GM23248 (cell line): ENCODE data around the gene POLR2I. TPM values are rescaled to one million over a fixed set of nuclear protein-coding genes. Genes with fewer than 3 reads are reported as not detected.

ENCODE experiments used
- DNase-seq: peaks from one replicate; pipeline ENCODE4 v3.0.0-alpha.2; 2015
- H2AFZ ChIP-seq: fragments of 200-600 bp; sonication (generic); 2 replicates; pipeline ENCODE4 v1.6.1; 2016; ENCODE audit warnings: antibody characterized with exemption
- H3F3A ChIP-seq: fragments of 200-600 bp; sonication (generic); 2 replicates; pipeline ENCODE4 v1.6.1; 2016; ENCODE audit warnings: mild to moderate bottlenecking, antibody characterized with exemption, mixed run types; ENCODE audit not compliant: insufficient read depth
- H3K27ac ChIP-seq: fragments of 200-600 bp; sonication (generic); 2 replicates; pipeline ENCODE4 v1.5.1; 2016; ENCODE audit warnings: mild to moderate bottlenecking
- H3K27me3 ChIP-seq: fragments of 200-600 bp; sonication (generic); replicated peaks from 2 replicates; pipeline ENCODE4 v1.6.1; 2016; ENCODE audit warnings: mild to moderate bottlenecking; ENCODE audit not compliant: insufficient read depth
- H3K36me3 ChIP-seq: fragments of 200-600 bp; sonication (generic); 2 replicates; pipeline ENCODE4 v1.6.1; 2016; ENCODE audit warnings: low read depth, mild to moderate bottlenecking
- H3K4me1 ChIP-seq: fragments of 200-600 bp; sonication (generic); 2 replicates; pipeline ENCODE4 v1.6.1; 2016; ENCODE audit warnings: mild to moderate bottlenecking; ENCODE audit not compliant: insufficient read depth
- H3K4me2 ChIP-seq: fragments of 200-600 bp; sonication (generic); one replicate; pipeline ENCODE4 v1.6.1; 2016; ENCODE audit warnings: mild to moderate bottlenecking; ENCODE audit not compliant: unreplicated experiment
- H3K4me3 ChIP-seq: fragments of 200-600 bp; sonication (generic); 2 replicates; pipeline ENCODE4 v1.5.1; 2016; ENCODE audit warnings: mild to moderate bottlenecking
- H3K79me2 ChIP-seq: fragments of 200-600 bp; sonication (generic); 2 replicates; pipeline ENCODE4 v1.6.1; 2016; ENCODE audit warnings: mild to moderate bottlenecking; ENCODE audit not compliant: insufficient read depth
- H3K9ac ChIP-seq: fragments of 200-600 bp; sonication (generic); 2 replicates; pipeline ENCODE4 v1.6.1; 2016; ENCODE audit warnings: mild to moderate bottlenecking
- H3K9me2 ChIP-seq: fragments of 200-600 bp; sonication (generic); 2 replicates; pipeline ENCODE4 v1.6.1; 2016; ENCODE audit warnings: mixed run types, mild to moderate bottlenecking, moderate library complexity; ENCODE audit not compliant: insufficient read depth
- H3K9me3 ChIP-seq: fragments of 200-600 bp; sonication (generic); one replicate; pipeline ENCODE4 v1.6.1; 2017; ENCODE audit warnings: low read depth
- H4K20me1 ChIP-seq: fragments of 200-600 bp; sonication (generic); 2 replicates; pipeline ENCODE4 v1.6.0; 2016; ENCODE audit not compliant: insufficient read depth
- EZH2 ChIP-seq: fragments of 200-600 bp; sonication (generic); IDR thresholded peaks from 2 replicates; pipeline ENCODE4 v1.6.1; 2018; ENCODE audit warnings: antibody characterized with exemption, mild to moderate bottlenecking; ENCODE audit not compliant: insufficient read depth, poor library complexity, severe bottlenecking
- EZH2phosphoT487 ChIP-seq: fragments of 200-600 bp; sonication (generic); IDR thresholded peaks from 2 replicates; pipeline ENCODE4 v1.6.1; 2018; ENCODE audit warnings: antibody characterized with exemption, moderate library complexity, mild to moderate bottlenecking, low read depth; ENCODE audit not compliant: insufficient read depth
- WGBS, 2 experiments: methylation state at CpG; one replicate each; pipeline ENCODE4 v1.1.6; 2015 to 2017; ENCODE audit warnings: low lambda C conversion rate in 2 of 2, low coverage in 1 of 2; ENCODE audit errors: missing lambda C conversion rate in 2 of 2; 5-methylcytosine and 5-hydroxymethylcytosine counted together
- in situ Hi-C: fragments of 300-500 bp; cut with MboI; formaldehyde crosslinking; loops from 2 replicates; pipeline ENCODE4 v1.15.0; 2020
- polyA plus RNA-seq: library from polyadenylated mRNA; unstranded; fragments of >200 nt; fragmentation: Nextera tagmentation; extraction: Ambion mirVana; gene quantifications from 2 replicates; pipeline ENCODE4 v1.2.1, GENCODE V29; 2016
- total RNA-seq: library from RNA; depleted of rRNA; stranded (reverse); fragments of >200 nt; shearing (Covaris generic); gene quantifications from 2 replicates; pipeline ENCODE4 v1.2.3, GENCODE V29; 2014

POLR2I gene
- total and polyA plus RNA-seq, 2 experiments from 2014 or later, result 44.1 to 130 TPM

DNA sequence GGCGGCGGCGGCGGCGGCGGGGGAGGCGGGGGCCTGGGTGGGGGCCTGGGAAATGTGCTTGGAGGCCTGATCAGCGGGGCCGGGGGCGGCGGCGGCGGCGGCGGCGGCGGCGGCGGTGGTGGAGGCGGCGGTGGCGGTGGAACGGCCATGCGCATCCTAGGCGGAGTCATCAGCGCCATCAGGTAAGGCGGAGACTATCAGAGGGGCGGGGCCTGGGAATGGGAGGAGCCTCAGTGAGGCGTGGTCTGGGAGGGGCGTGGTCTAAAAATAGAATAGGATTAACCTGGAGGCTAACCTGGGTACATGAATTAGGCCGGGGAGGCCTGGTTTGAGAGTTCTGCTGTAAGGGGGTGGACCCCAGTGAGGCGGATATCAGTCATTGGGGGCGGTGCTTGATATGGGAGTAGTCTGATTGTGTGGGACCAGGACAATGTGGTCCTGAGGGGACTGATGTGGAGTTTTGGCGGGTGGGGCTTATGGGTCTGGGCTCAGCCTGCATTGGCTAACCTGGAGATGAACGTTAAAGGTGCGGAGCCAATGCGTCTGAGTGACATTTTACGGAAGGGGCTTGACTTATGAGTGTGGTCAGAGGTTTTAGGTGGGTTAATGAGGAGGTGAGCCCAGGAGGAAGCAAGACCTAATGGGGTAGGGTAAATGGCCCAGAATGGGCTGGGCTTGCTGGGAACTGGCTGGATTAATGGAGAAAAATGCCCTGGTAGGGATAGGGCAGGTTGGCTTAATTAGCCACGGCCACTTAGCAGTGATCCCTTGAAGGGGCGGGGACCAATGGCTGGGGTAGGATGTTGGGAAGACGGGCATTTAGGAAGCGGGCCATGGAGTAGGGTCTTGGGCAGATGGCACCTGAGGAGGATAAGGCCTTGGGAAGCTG, 26.6 kb upstream of the POLR2I start:
- H3K27ac ChIP-seq, result peak overlapping the region; percentile 93

DNA sequence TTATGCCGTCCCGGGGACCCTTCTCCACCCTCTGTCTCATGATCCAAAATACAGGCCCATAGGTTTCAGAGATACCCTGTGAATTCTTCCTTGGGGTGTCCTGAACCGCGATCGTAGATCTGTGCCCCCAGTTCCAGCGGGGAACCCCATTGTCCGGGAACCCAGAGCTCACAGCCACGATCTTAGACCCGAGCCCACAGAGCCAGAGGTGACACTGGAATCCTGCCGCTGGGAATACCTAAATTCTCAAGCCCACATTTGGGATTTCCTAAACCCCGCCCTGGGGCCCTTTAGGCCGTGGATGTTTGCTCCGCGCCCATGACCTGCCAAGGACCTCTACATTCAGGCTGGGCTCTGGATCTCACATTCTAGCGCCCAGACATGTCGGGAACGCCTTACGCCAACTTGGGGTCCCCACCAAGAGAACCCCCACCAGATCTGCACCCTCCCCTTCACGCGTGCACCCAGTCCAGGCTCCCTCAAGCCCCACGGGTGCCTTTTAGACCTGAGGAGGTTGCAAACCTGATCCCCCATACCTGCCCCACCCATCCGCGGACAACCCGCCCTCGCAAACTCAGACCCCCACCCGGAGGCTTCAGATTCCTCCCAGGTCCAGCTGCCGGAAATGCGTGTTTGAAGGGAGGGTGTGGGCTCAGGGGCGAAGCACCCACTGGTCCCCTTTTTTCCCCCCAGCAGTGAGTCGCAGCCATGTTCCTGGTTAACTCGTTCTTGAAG, 25.8 kb upstream of the POLR2I start:
- Histone ChIP-seq H3K4me2 (peak overlapping the region; percentile 86), H3K9me2 (no peaks in the 10 kb centered on the region), H3F3A (0 out of 2 replicates have a peak, but pooled peaks cover 3% of the 10 kb centered on the region), H3K36me3 (peaks cover 22% of the 10 kb centered on the region), H3K4me1 (peaks cover 22% of the 10 kb centered on the region), H3K9ac (peak overlapping the region; percentile 97), H3K79me2 (peaks cover 47% of the 10 kb centered on the region), H3K9me3 (no peaks in the 10 kb centered on the region), H4K20me1 (peaks cover 7% of the 10 kb centered on the region; the same call in 1 of the 2 replicates), H3K27ac (peak overlapping the region; percentile 93), H3K4me3 (peak overlapping the region; percentile 97), H3K27me3 (no peaks in the 10 kb centered on the region), H2AFZ (peak overlapping the region; percentile 57)
- TF ChIP-seq EZH2phosphoT487 (no peak), EZH2 (no peak)
- peak; percentile 70 for DNase-seq
- WGBS, 2 experiments, result 2% methylated on average over 17 to 31 of the region's 31 CpGs
- in situ Hi-C loops, result no loop called here

More for the DNA sequence above, 26.6 kb upstream of the POLR2I start:
- H3F3A ChIP-seq, result 0 out of 2 replicates have a peak, but pooled peaks cover 3% of the 10 kb centered on the region
- H3K27me3 ChIP-seq, result no peaks in the 10 kb centered on the region
- H3K4me2 ChIP-seq, result peak overlapping the region; percentile 64
- peaks cover 7% of the 10 kb centered on the region; the same call in 1 of the 2 replicates for H4K20me1 ChIP-seq
- 20 to 34% methylated on average over 21 to 42 of the region's 42 CpGs for WGBS, 2 experiments
- peak; percentile 93 for DNase-seq
- H3K9me2 ChIP-seq, result no peaks in the 10 kb centered on the region
- peaks cover 55% of the 10 kb centered on the region for H3K79me2 ChIP-seq
- peaks cover 30% of the 10 kb centered on the region for H3K36me3 ChIP-seq
- peak overlapping the region; percentile 97 for H3K9ac ChIP-seq
- no peak for TF ChIP-seq EZH2phosphoT487
- no peak for TF ChIP-seq EZH2
- no peak overlapping the region; the same call in 1 of the 2 replicates for H2AFZ ChIP-seq
- H3K9me3 ChIP-seq, result no peaks in the 10 kb centered on the region
- H3K4me1 ChIP-seq, result peaks cover 17% of the 10 kb centered on the region
- H3K4me3 ChIP-seq, result peak overlapping the region; percentile 97
- in situ Hi-C loops, result no loop called here

DNA sequence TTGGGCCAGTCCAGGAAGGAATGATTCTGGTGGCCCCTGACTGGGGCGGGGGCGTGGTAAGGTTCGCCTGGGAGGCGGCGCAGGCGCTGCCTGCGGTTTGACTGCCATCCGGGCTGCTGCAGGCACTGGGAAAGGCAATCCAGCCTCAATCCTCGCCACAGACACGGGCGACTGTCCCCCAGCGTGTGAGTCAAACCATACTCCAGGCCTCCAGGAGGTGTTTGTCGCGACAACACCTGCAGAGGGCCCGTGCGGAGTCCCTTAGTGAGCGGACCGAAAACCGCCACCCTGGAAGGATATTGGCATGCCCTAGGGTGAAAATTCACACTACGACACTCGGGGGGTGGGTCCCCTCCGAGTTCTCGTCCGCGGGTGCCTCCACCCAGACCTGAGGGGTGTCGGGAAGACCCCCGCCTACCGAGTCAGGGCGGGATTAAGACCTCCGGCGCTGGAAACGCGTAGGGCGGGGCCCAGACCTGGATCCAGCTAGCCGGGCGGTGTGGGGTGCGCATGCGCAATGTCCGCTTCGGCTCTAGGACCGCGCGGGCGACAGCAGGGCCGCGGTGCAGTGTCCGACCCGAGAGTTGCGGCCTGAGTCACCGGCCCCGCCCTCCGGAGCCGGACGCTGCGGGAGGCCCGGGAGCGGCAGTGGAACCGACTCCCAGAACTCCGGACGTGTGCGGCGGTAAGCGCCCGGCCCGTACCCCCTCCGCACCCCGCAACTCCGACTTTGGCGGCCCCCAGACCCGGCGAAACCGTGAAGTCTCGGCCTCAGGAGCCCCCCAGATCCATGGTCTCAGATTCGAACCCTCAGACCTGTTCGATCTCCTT, 25.0 kb upstream of the POLR2I start, which contains the start of gene CAPNS1:
Gene CAPNS1, plus strand, starts transcription at position 594 of the 831 bp plus-strand sequence. CDS start 946 bp downstream, outside the sequence.
- Histone ChIP-seq H4K20me1 (peaks cover 7% of the 10 kb centered on the region; the same call in 1 of the 2 replicates), H3K79me2 (peaks cover 39% of the 10 kb centered on the region), H3K4me1 (peaks cover 22% of the 10 kb centered on the region), H2AFZ (peak within 1 kb of the TSS; percentile 95), H3K9me2 (no peaks in the 10 kb centered on the region), H3K4me3 (peak within 1 kb of the TSS; percentile 97), H3K27ac (peak within 1 kb of the TSS; percentile 93), H3K9ac (peak within 1 kb of the TSS; percentile 97), H3K9me3 (no peaks in the 10 kb centered on the region), H3K36me3 (peaks cover 16% of the 10 kb centered on the region), H3F3A (no peaks in the 10 kb centered on the region), H3K4me2 (peak within 1 kb of the TSS; percentile 90), H3K27me3 (no peaks in the 10 kb centered on the region)
- TF ChIP-seq EZH2, result no peak
- TF ChIP-seq EZH2phosphoT487, result no peak
- 1% methylated on average over 42 to 74 of the region's 75 CpGs for WGBS, 2 experiments
- in situ Hi-C loops, result no loop called here
- peak; percentile 99 for DNase-seq

DNA sequence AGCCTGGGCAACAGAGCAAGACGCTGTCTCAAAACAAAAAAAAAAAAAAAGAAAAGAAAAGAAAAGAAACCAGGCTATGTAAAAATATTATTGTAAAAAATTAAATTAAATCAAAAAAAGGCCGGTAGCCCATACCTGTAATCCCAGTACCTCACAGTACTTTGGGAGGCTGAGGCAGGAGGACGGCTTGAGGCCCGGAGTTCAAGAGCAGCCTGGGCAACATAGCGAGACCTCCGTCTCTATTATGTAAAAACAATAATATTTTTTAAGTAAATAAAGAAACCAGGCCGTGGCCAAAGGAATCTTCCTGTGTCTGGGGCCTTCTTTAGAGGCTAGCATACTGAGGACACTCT, 24.4 kb upstream of the POLR2I start:
- Histone ChIP-seq H3K79me2 (peaks cover 33% of the 10 kb centered on the region), H3K27ac (peak overlapping the region; percentile 93), H3K4me3 (peak overlapping the region; percentile 97), H4K20me1 (peaks cover 7% of the 10 kb centered on the region; the same call in 1 of the 2 replicates), H3K9me2 (no peaks in the 10 kb centered on the region), H3F3A (no peaks in the 10 kb centered on the region), H3K36me3 (peaks cover 13% of the 10 kb centered on the region), H3K4me1 (peaks cover 22% of the 10 kb centered on the region), H3K9me3 (no peaks in the 10 kb centered on the region), H3K4me2 (peak overlapping the region; percentile 90), H2AFZ (peak overlapping the region; percentile 95), H3K27me3 (no peaks in the 10 kb centered on the region), H3K9ac (peak overlapping the region; percentile 97)
- WGBS, 2 experiments, result 53 to 62% methylated on average over 7 of the region's 7 CpGs
- TF ChIP-seq EZH2, result no peak
- TF ChIP-seq EZH2phosphoT487, result no peak
- DNase-seq, result no peak
- in situ Hi-C loops, result no loop called here
